ENCODE data around the gene KRT7.

The KRT7 gene

DNA sequence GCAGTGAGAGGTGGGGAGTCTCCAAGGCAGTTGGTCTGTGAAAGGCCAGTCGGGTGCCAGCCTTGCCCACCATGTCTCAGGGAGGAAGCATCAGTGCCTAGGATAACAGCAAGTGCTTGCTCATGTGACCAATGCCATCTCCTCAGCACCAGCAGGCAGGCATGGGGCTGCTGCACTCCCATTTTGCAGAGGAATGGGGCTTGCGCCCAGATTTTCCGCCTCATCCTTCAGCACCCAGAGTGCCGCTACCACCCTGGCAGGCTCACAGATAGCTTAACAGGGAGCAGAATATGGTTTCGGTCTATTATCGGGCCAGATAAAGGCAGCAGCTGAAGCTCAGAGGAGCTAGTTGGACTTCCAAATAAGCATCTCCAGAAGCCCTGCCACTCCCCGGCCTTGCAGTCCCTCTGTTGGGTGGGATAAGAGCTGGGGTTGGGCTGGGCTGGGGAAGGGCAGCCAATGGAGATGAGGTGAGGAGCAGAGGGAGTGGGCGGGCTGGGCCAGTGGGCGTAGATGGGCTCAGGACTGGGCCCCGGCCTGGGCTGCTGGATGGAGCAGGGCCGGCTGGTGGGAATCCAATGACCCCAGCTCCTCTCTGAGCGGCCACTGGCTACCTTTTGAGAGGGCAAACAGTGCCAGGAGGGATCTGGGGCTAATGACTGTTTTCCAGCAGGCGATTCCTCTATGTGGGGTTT lies 32.8 kb upstream of the KRT7 start:
- DNase-seq, result no peak

DNA sequence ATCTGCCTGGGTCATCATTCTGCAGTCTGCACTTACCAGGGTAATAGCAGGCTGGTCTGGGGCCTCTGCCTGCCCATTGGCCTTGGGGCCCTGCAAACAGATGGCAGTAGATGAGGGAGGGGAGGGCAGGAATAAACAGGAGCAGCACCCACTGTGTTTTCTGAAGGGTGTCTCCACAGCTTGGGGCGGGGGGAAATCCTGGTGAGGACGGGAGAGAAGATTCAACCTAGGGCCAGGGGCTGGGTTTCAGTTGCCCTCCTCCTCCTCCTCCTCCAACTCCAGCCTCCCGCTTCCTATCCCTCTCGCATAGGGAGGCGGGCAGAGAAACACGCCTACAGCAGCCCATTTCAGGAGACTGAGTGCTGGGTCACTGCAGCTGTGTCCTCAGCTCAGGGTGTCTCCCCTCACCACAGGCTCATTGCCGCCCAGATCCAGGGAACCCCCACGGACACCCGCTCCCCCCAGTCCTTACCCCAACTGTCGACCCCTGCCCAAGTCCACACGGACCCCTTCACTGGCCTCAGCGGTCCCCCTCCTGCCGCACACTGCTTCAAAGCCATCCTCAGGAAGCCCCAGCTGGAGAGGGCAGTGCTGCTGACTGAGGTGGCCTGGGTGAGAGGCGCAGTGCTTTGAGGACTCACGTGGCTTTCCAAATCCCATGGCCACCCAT lies 32.1 kb upstream of the KRT7 start:
- no peak for DNase-seq

DNA sequence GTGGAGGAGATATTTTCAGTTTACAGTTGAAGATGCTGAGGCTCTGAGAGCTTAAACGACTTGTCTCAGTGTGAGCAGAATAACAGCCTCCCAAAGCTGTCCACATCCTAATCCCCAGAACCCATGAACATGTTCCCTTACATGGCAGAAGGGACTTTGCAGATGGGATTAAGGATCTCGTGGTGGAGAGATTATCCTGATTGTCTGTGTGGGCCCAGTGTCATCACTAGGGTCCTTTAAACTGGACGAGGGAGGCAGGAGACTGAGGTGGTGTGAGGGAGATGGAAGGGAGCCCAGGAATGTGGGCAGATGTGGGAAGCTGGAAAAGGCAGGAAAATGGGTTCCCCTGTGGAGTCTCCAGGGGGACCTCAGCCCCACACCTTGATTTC lies 31.6 kb upstream of the KRT7 start:
- DNase-seq, result peak; percentile 11

DNA sequence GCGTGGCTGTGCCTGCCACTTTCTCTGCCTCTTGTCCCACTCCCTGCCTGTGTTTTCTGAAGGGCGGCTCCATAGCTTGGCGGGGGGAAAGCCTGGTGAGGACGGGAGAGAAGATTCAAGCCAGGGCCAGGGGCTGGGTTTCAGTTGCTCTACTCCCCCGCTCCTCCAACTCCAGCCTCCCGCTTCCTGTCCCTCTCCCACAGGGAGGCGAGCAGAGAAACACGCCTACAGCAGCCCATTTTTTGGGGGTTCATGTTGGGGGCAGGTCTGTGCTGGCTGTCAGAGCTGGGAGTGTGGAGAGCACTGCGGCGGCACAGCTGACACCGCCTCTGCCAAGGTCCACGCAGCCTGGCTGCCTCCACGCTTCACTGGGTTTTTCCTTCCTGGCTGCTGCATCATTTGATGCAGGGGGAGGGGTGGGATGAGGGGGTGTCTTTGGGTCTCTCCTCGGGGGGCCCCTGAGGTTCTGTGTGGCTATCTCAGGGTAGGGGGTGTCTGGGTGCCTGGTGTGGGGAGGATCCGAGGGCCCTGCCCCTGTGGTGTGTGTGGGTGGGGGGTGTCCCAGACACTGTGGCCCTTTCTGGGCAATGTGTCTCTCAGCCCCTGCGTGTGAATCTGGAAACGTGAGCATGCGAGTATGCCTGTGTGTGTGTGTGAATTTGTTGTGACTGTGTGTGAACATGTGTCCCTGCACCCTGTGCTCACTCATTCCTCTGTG lies 30.5 kb upstream of the KRT7 start:
- DNase-seq, result peak; percentile 66

DNA sequence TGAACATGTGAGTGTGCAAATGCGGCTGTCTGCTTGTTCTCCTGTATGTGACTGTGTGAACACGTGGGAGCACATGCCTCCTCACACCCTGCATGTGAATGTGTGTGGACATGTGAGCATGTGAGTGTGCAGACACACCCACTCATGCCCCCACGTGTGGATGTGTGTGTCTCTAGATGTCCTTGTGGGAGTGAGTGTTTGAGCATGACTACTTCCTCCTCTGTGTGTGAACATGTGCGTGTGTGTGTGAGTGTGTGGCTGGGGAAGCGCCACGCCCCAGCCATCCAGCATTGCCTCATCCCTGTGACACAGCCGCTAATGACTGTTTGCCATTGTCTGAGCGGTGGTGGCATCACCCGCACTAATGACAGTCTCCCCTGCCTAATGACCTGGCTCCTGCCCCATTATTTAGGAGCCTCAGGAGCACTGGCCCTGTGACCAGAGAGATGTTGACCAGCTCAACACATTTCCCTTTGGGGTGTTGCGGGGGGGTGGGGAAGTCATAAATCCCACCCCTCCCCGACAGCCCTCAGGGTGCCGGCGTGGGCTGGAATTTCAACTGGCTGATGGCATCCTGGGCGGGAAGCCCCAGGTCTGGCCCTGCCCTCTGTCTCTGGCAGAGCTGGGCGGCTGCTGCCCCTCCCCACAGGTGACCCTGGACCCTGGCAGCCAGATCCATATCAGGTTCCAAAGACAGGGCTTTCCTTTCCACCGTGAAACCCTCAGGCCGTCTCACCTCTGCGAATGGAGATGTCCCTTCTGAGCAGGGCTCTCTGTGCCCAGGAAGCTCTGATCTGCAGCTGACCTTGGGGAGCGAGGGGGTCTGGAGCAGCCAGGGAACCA lies 29.7 kb upstream of the KRT7 start:
- peak; percentile 75 for DNase-seq

DNA sequence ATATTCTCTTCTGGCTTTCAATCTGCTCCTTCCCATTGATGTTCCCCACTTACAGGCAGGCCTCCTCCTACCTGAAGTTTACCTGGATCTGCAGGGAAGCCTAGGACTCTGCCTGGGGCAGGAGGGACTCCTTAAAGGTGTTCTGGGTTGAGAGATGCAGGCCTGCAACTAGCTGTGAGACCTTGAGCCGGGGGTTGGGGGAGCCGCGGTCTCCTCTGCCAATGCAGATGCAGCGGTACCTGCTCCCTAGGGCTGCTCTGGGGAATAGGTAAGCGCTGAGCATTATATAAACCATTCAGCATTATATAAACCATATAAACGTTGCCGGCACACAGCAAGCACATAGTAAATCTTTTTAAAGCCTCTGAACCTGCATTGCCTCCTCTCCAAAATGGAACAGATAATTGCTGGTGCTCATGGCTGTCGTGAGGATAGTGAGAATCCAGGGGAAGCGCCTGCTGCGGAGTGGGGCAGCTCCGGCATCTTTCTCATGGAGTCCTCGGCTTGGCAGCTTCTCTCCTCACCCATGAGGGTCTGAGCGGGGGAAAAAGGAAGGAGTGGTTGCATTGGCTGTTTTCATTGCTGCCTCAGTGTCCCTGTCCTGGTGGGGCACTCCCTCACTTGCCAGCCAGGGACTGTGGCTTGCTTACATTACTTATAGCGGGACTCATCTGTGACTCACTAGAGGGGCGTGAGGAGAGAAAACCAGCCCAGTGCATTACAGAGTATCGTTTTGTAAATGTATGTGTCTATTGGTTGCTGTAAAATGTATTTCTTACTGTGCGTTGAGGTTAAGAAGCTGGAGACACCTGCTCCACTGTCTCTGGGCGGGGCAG lies 28.7 kb upstream of the KRT7 start:
- peak; percentile 14 for DNase-seq

DNA sequence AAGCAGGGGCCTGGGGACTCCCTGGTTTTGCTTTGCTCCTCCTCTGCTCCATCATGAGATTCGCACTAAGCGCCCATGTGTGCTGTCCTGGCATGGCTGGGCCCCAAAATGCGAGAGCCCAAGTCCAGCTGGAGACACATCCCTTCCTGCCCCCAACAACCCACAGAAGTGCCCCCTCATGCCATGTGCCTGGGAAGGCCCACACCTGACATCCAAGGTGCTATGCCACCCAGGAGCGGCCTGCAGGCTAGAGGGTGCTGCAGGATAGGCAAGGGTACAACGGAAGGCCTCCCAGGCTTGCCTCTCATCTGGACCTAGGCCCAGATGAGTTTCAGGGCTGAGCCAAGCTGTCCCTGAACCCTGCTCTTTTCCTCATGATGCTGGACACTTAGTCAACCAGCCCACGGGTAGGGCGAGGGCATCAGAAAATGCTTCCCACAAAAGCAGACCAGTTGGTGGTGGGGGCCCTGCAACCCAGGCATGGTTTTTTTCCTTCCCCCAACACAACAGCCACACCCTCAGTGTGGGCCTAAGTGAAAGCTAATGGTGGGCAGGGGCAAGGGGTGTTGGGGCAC lies 28.0 kb upstream of the KRT7 start:
- peak; percentile 13 for DNase-seq

DNA sequence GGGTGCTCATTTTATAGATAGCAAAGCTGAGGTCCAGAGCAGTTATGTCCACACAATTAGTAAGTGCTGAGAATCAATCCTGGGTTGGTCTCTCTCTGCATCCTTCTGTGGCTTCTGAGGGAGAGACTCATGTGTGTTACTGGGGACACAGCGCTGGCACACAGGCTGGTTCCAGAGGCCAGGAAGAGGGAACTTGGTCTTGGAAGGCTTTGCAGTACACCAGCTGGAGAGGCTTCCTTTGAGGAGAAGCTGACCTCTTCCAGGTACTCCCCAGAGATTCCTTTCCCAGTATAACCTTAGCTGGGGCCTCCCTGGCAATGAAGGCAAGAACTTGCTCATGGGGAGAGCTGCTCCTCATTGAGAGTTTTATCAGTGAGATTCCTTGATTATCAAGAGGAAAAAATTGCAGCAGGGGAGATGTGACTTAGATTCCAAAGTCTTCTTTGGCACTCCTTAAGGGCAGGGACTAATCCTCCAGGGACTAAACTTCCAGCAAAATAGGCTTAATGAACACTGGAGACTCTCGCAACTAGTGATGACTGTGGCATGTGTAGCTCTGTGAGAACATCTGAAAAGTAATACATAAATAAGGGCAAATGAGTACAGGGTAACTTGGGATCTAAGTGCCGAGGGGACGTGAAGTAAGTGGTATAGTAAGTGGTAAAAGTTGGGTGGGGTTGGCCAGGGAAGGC lies 27.3 kb upstream of the KRT7 start:
- no peak for DNase-seq

DNA sequence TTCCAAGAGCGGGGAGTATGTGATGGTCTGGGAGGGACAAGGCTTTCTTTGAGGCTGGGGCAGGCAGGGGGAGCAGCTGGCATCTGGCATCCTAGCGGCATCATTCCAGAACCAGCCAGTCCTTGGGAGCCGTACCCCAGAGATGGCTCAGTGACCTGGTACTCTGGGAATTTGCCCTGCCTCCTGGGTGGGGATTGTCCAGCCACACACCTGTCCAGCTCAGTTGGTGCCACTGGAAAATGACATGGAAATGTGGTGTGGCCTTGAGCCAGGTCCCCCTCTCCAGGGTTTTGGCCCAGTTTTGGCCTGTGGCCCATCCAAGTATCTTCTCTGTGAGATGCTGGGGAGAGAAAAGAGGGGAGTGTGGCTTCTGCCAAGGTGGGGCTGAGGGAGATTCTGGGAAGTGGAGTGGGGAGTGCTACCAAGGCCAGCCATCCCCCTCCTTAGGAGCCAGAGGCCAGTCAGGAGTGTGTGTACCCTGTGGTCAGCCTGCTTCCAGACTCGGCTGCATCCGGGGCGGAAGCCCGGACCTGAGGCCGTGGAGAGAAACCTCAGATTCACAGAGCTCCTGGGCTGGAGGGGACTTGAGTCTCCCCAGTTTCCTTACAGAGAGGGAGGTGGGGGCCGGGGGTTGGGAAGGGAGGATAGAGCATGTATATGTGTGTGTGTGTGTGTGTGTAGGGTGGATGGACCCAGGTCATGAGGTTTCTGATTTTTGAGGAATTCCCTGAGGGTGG lies 26.6 kb upstream of the KRT7 start:
- DNase-seq, result peak; percentile 46

DNA sequence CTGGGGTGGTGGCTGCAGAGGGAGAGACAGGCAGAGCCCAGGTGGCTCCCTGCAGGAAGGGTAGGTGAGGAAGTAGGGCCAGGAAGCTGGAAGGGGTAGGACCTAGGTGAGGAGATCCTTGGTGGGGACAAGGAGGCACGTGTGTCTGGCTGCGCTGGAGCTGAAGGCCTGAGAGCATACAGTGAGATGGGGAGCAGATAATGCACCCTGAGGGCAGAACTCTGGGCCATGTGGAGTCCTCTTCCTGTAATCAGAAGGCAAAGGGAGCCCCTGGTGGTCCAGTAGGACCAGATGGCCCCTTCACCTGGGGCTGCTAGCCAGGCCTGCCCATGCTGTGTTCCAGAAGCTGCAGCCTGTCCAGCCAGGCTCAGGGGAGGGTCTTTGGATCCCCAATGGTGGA lies 25.9 kb upstream of the KRT7 start:
- peak; percentile 11 for DNase-seq

DNA sequence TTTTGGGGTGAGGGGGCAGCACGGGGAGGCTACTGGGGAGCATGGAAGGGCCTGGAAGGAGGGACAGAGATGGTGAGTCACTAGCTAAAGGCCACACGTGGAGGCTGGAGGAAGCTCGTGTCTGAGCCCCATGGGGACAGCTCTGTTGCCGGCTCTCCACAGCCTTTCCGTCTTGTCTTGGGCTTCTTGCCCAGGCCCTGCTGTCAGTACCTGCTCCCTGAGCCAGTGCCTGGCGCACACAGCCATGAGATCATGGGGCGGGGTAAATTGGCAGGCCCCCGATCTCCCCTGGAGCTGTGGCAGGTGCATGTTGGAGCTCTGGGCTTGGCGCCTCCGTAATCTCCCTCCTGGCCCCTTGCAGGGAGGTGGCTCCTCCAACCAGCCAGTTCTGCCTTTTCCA lies 25.1 kb upstream of the KRT7 start:
- peak; percentile 76 for DNase-seq

DNA sequence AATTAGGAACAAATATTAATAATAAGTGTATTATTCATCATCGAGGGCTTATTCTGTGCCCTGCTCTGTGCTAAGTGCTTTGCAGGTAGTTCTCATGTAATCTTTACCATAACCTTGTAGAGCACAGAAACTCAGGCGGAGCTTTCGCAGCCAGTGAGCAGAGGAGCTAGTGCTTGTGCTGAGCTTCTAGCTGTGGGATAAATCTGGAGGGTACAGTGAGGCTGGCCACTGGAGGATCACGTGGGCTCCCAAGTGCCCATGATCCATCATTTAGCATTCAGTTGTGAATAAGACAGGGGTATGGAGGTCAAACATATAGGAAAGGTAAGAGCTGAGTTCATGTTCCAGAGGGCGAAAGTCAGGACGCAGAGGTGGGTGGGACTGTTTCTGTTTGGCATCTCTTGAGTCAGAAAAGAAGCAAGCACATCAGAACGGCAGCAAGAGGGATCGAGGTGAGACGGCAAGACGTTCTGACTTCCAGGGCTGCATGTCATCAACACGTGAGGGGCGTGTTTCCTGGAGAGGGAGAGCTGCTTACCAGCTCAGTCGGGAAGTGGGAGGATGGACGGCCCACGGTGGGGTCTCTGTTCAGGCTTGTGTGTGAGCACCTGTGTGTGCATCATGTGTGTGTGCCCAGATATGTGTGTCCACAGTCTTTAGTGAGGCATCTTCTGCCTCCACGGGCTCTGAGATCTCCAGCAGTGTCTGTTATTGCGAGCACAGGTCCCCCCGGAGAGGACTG lies 24.4 kb upstream of the KRT7 start:
- DNase-seq, result peak; percentile 15

DNA sequence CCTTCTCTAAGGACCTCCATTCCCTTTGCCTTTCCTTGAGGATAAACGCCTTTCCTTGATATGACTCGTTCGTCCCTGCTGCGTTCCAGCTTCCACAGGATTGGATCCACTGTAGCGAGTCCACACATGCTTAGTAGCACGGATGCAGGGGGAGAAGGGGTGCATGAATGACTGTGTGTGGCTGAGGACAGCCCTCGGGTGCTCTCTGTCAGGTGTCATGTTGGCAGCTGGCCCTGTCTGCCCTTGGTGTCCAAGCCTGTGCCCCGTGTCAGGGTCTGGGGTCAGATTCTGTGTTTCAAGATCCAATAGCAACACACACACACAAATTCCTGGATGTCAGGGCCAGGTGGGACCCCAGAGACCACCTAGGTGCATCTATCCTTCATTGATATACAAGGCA lies 23.7 kb upstream of the KRT7 start:
- DNase-seq, result peak; percentile 13

DNA sequence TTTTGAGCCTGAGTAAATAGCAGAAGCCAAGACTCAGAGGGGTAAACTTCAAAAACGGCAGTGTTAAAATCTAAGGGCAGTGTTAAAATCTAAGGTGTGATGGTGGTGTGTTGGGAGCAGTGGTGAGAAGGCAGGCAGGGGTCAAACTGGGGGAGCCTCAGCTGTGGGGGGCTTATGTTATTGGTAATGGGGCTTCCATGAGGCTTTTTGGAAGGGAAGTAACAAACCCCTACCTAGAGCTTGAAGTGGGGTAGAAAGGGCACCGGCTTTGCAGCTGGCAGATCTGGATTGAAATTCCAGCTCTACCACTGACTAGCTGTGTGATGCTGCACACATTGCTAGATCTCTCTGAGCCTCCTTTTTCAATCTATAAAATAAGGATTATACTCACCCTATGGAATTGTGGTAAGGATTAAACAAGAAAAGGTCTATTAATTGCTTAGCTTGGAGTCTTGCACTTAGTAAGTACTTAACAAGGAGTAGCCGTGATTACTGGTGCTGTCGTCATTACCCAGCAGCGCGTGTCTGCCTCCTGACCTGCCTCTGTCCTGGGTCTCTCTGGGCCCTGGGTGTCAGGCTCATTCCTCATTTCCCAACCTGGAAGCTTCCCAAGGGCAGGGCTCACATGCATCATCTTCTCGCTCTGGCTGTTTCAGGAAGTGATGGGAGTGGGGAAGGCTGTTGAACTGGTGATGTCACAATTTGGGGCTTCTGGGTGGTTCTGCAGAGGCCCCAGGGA lies 22.7 kb upstream of the KRT7 start:
- DNase-seq, result peak; percentile 43

DNA sequence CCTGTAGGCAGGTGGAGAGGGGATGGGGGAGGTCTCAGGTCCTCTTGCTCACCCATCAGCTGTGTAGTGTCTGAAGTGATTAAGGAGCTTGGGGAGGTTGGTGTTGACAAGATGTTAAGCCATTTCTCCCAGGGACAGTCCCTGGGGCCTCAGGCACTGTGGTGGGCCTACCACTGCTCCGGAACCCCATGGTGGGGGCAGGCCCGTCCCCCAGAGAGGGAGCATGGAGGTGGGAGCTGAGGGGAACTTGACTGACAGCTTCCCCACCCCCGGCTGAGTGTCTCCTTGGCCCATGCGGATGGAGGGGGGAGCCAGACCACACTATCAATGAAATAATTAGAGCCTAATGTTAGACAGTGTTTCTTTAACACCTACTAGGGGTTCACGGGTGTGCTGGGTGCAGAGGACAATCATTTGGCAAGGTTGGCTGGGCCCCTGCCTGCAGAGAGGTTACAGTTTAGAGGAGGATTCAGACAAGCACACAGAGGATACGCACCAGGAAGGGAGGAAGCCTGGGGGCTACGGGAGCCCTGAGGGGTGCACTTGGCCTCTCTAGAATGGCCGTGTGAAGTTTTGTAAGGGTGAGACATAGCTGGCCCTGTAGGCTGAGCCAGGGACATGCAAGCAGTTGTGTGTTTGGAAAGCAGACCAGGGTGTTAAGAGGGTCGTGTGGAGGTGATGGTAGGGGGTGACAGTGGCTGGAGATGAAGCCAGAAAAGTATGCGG lies 22.0 kb upstream of the KRT7 start:
- no peak for DNase-seq

DNA sequence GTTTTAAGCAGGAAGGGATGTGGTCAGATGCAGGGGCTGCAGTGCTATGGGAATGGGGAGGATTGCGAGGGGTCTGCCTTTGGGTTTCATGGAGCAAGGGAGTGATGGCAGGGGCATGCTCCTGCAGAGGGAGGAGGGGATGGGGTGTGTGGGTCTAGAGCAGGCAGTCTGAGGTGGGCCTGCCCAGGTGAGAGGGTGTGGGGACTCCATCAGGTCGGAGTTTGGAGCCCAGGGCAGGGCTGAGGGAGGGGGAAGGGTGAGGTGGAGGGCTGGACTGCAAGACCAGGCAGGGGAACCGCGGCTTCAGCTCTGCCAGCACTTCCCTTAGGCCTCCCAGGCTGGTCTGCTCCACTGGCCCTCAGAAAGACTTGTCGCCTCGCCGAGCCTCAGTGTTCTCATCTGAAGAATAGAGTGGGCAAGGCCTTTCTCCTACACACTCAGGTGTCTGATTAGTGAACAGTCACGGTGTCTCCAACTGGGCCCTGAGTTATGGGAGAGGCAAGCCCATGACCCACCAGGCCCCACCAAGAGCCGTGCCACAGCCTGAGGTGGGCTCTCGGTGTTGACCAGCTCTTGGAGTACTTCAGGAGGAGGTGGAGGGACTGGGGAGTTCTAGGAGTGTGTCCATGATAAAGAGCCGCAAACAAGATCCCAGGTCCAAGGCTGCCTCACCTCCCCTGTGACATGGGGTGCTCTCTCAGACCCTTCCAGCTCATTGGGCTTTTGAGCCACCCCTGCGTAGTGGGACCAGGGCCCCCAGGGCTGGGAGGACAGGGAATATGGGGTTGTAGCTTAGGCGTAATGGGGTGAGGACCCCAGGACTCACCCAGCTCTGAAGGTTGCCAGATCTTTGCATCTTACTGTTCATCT lies 21.1 kb upstream of the KRT7 start:
- peak; percentile 8 for DNase-seq
